H1 (cell line): Measurements from ENCODE around the gene NET1.

Experiments
- CBX5 ChIP-seq: fragments of 300-800, 300-1000 bp; sonication (generic); IDR thresholded peaks from 2 replicates; pipeline ENCODE4 v1.7.1; 2016; ENCODE audit warnings: antibody characterized with exemption, low read length, low read depth
- CTCF ChIP-seq, 3 experiments: IDR thresholded peaks; 1 replicate in 2 of 3; 2 replicates in 1 of 3; pipeline versions ENCODE4 v1.5.1 to v1.6.1; 2011; ENCODE audit warnings: low read length in 3 of 3, mild to moderate bottlenecking in 3 of 3, inconsistent platforms in 2 of 3, low read depth in 1 of 3, moderate library complexity in 1 of 3; ENCODE audit not compliant: insufficient read depth in 1 of 3; ENCODE audit errors: control extremely low read depth in 1 of 3
- EP300 ChIP-seq, 2 experiments: IDR thresholded peaks; 1 replicate in 1 of 2; 2 replicates in 1 of 2; pipeline ENCODE4 v1.6.1; 2011 to 2012; ENCODE audit warnings: low read depth in 2 of 2, low read length in 2 of 2, mild to moderate bottlenecking in 2 of 2, borderline replicate concordance in 1 of 2, inconsistent platforms in 1 of 2, moderate library complexity in 1 of 2
- GABPA ChIP-seq: IDR thresholded peaks from 2 replicates; pipeline ENCODE4 v1.6.1; 2011; ENCODE audit warnings: mild to moderate bottlenecking, low read length, moderate library complexity, borderline replicate concordance; ENCODE audit not compliant: insufficient read depth
- JUND ChIP-seq: IDR thresholded peaks from 2 replicates; pipeline ENCODE4 v1.6.1; 2011; ENCODE audit warnings: mild to moderate bottlenecking, improper control_type of control experiment, low read length
- POLR2A ChIP-seq, 2 experiments: IDR thresholded peaks; 1 replicate in 1 of 2; 2 replicates in 1 of 2; pipeline ENCODE4 v1.6.1; 2011; ENCODE audit warnings: low read depth in 2 of 2, low read length in 2 of 2, mild to moderate bottlenecking in 2 of 2; ENCODE audit errors: control extremely low read depth in 1 of 2
- POLR2AphosphoS5 ChIP-seq: IDR thresholded peaks from 2 replicates; pipeline ENCODE4 v1.6.1; 2011; ENCODE audit warnings: low read depth, low read length
- RFX5 ChIP-seq: IDR thresholded peaks from 2 replicates; pipeline ENCODE4 v1.6.1; 2011; ENCODE audit warnings: low read depth, low read length, improper control_type of control experiment, borderline replicate concordance
- RXRA ChIP-seq: IDR thresholded peaks from 2 replicates; pipeline ENCODE4 v1.6.1; 2011; ENCODE audit warnings: low read depth, mild to moderate bottlenecking, low read length, moderate library complexity; ENCODE audit not compliant: insufficient read depth
- TAF1 ChIP-seq: IDR thresholded peaks from 2 replicates; pipeline ENCODE4 v1.6.1; 2011; ENCODE audit warnings: mild to moderate bottlenecking, low read depth, low read length
- YY1 ChIP-seq: IDR thresholded peaks from 2 replicates; pipeline ENCODE4 v1.6.1; 2011; ENCODE audit warnings: low read depth, mild to moderate bottlenecking, low read length
- ZNF274 ChIP-seq: IDR thresholded peaks from 2 replicates; pipeline ENCODE4 v1.7.0; 2012; ENCODE audit warnings: low read length, borderline replicate concordance; ENCODE audit errors: extremely low read depth
- TF ChIP-seq, protein P1 (sequence below): IDR thresholded peaks from 2 replicates; pipeline ENCODE4 v1.6.1; 2012; ENCODE audit warnings: inconsistent platforms
- TF ChIP-seq, protein P2 (sequence below): IDR thresholded peaks from 2 replicates; pipeline ENCODE4 v1.6.1; 2012; ENCODE audit warnings: low read length, inconsistent platforms

DNA sequence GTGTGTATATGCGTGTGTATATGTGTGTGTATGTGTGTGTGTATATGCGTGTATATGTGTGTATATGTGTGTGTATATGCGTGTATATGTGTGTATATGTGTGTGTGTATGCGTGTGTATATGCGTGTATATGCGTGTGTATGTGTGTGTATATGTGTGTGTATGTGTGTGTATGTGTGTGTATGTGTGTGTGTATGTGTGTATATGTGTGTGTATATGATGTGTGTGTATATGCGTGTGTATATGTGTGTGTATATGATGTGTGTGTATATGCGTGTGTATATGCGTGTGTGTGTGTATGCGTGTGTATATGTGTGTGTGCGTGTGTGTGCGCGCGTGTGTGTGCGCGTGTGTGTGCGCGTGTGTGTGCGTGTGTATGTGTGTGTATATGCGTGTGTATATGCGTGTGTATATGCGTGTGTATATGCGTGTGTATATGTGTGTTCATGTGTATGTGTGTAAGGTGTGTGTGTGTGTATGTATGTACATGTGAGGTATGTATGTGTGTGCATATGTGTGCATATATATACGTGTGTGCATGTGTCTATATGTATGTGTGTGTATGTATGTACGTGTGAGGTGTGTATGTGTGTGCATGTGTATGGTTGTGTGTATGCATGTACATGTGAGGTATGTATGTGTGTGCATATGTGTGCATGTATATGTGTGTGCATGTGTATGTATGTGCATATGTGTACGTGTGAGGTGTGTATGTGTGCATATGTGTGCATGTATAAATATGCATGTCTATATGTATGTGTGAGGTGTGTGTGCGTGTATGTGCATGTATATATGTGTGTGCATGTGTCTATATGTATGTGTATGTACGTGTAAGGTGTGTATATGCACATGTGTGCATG lies 41.6 kb upstream of the NET1 start:
- TF ChIP-seq CTCF (IDR thresholded peaks at IDR 0.05; ENCODE audit: control extremely low read depth in 1 of 3, insufficient read depth in 1 of 3, low read depth in 1 of 3, low read length in 3 of 3) (no peak), RFX5 (no peak), JUND (no peak), CBX5 (no peak), YY1 (no peak), TAF1 (no peak), POLR2AphosphoS5 (no peak), POLR2A (IDR thresholded peaks at IDR 0.05; ENCODE audit: control extremely low read depth in 1 of 2, low read depth in 2 of 2, low read length in 2 of 2) (no peak), EP300 (IDR thresholded peaks at IDR 0.05; ENCODE audit: borderline replicate concordance in 1 of 2, low read depth in 2 of 2, low read length in 2 of 2) (no peak), ZNF274 (no peak), RXRA (no peak), GABPA (no peak)
- TF ChIP-seq, protein P1, sequence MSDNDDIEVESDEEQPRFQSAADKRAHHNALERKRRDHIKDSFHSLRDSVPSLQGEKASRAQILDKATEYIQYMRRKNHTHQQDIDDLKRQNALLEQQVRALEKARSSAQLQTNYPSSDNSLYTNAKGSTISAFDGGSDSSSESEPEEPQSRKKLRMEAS, result no peak
- TF ChIP-seq, protein P2, sequence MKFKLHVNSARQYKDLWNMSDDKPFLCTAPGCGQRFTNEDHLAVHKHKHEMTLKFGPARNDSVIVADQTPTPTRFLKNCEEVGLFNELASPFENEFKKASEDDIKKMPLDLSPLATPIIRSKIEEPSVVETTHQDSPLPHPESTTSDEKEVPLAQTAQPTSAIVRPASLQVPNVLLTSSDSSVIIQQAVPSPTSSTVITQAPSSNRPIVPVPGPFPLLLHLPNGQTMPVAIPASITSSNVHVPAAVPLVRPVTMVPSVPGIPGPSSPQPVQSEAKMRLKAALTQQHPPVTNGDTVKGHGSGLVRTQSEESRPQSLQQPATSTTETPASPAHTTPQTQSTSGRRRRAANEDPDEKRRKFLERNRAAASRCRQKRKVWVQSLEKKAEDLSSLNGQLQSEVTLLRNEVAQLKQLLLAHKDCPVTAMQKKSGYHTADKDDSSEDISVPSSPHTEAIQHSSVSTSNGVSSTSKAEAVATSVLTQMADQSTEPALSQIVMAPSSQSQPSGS, result no peak
